Left colon (tissue), 2 donors: ENCODE results near the gene PMEPA1. TPM values are rescaled to one million over a fixed set of nuclear protein-coding genes. Genes with fewer than 3 reads are reported as not detected.
"Not testable (repeated sequence)": the region's sequence is repeated elsewhere in the genome, so short reads cannot be mapped to it uniquely, and the experiment has no call there.

Experiments
- ATAC-seq: fragments of 200-7000 bp; cut with Tn5 transposase; one replicate; pipeline ENCODE4 v1.9.1; 2020; ENCODE audit warnings: mild to moderate bottlenecking, moderate library complexity
- DNase-seq, 2 donors: peaks; one replicate each; pipeline ENCODE4 v3.0.0-alpha.2; 2020
- intact Hi-C, 2 donors: fragments of 100-400 bp; cut with DNase I in 1 of 2; cut with micrococcal nuclease in 1 of 2; formaldehyde crosslinking; loops; one replicate each; pipeline versions ENCODE4 v1.11.2 to v1.14.0; 2022; cut with DNase I, micrococcal nuclease
- total RNA-seq, 2 donors: library from RNA; stranded (reverse); fragmentation: NEBNext Ultra II Directional; extraction: Animal tissue kit (Norgen Biotek cat#: 25700); gene quantifications; one replicate each; pipeline ENCODE4 v1.2.1, GENCODE V29; 2021
- donor health status: DM: no; HTN: no; CAD: no.
- donor health status: DM: yes; HTN: yes; CAD: no.

Gene PMEPA1
- total RNA-seq, 2 donors from 2014 or later: 15.0 to 41.6 TPM

DNA sequence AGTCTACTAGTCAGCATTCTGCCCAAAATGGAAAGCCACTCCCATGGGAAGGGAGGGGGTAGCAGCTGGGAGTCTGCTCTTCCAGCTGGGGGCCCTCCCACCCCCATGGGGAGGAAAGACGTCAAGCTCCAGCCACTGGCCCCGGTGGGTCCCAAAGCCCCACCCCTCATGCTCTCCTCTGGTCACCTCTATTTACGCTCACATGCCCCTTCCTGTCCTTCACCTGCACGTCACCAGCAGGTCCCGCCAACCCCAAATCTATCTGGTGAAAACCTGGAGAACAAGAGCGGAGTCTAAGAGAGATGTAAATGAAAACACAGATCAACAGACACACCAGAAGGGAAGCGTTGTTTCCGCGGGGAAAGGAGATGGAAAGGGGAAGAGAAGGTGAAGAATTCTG lies 59.5 kb downstream of the PMEPA1 start:
- DNase-seq: no peak
- no peak for ATAC-seq
- intact Hi-C loops: loop anchor here in 1 of 2 donors (10.0 kb wide), 1 partner anchor 435 kb away; no protein-coding TSS in a partner anchor

DNA sequence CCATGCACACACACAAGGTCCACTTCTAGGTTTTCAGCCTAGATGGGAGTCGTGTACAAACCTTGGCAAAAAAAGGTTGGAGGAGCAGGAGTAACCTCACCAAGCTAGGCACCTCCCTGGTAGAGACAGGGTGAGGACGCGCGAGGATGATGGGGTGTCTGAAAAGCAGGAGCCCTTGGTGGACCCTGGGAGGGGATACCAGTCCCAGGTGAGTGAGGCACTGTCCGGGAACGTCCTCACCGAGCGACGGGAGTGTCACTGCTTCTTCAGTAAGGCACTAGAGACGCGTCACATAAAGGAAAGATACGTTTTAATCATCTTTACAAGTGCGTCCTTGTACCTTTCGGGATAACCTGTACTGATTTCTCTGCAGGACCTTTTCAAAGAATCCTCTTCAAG lies 60.2 kb downstream of the PMEPA1 start:
- DNase-seq (no peak), ATAC-seq (no peak)
- intact Hi-C loops: loop anchor here in 1 of 2 donors (10.0 kb wide), 2 partner anchors 435 to 535 kb away; no protein-coding TSS in a partner anchor

DNA sequence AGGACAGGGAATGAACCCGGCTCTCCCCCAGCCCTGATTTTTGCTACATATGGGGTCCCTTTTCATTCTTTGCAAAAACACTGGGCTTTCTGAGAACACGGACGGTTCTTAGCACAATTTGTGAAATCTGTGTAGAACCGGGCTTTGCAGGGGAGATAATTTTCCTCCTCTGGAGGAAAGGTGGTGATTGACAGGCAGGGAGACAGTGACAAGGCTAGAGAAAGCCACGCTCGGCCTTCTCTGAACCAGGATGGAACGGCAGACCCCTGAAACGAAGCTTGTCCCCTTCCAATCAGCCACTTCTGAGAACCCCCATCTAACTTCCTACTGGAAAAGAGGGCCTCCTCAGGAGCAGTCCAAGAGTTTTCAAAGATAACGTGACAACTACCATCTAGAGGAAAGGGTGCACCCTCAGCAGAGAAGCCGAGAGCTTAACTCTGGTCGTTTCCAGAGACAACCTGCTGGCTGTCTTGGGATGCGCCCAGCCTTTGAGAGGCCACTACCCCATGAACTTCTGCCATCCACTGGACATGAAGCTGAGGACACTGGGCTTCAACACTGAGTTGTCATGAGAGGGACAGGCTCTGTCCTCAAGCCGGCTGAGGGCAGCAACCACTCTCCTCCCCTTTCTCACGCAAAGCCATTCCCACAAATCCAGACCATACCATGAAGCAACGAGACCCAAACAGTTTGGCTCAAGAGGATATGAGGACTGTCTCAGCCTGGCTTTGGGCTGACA lies 60.8 kb downstream of the PMEPA1 start:
- no peak for DNase-seq
- no peak for ATAC-seq
- intact Hi-C loops: loop anchor here in 1 of 2 donors (10.0 kb wide), 1 partner anchor 536 kb away; no protein-coding TSS in a partner anchor

DNA sequence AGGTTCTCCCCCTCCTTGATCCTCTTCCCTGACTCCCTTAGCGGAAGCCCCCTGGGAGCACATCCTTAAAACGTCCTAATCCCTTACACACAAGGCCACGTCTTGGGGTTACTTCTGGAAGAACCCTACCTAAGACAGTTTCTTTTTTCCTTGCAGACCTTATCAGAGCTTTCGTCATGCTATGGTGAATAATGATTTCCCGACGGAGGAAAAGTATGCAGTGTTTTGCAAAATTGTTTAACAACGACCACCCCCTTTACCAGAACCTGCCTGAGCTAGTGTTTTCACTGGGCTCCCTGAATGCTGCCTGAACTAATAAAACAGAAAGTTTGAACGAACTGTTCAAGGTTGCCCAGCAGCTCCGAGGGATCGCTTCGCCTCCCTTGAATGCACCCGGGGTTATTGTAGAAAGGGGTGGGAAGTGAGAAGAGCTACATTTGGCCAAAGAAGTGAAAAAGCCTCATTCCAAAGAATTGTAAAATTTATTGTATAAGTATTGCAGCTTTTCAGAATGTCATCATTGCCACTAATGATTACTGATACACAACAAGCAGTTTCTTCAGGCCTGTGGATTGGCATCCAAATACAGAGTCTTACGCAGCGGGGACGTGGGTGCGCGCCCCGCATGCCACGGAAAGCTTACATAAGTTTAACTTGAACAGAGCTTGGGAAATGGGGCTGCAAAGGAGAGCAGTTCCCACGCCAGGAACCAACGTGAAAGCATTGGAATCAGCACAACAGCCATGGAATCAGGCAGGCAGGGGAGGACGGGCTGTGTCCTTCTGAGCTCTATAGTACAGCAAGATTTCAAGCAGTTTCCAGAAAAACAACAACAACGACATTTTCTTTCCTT lies 61.7 kb downstream of the PMEPA1 start:
- ATAC-seq (no peak), DNase-seq (no peak)
- intact Hi-C loops: loop anchor here in 1 of 2 donors (10.0 kb wide), 1 partner anchor 537 kb away; no protein-coding TSS in a partner anchor

DNA sequence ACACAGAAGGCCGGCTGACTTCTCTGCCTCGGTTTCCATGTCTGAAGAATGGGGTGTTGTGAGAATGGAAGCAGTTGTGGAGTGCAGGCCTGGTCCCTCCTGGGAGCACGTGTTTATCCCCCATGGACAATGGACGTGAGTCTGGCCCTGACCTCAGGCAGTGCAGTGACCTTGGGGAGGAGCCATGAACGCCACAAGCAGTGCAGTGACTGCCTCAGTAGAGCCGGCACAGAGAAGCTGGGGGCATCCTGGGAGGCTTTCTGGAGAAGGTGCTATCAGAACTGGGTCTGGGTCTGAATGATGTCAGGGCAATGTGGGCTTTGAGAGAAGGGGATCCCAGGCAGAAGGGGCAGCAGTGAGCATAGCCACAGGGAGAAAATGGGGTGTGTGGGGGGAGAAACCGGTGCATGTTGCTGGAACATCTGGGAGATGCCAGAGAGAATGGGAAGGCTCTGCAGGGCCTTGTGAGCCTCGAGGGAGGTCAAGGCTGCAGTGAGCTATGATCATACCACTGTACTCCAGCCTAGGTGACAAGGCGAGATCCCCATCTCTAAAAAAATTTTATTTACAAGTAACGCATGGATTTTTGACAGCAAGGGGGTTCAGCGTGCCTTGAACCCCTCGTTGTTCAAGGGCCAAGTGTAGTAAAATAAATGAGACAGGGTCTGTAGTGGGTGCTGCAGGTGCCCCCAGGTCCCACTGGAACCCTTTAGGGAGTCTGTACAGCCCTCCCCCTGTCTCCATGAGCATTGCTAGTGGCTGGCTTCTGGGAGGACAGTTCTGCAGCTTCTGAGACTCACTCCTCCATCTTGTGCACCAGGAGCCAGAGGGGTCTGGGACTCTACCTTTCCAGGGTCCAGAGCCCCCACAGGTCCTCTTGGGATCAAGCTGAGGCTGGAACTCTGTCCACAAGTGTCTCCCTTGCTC lies 62.5 kb downstream of the PMEPA1 start:
- no peak for DNase-seq
- intact Hi-C loops: loop anchor here in 1 of 2 donors (10.0 kb wide), 1 partner anchor 538 kb away; no protein-coding TSS in a partner anchor
- ATAC-seq: no peak

DNA sequence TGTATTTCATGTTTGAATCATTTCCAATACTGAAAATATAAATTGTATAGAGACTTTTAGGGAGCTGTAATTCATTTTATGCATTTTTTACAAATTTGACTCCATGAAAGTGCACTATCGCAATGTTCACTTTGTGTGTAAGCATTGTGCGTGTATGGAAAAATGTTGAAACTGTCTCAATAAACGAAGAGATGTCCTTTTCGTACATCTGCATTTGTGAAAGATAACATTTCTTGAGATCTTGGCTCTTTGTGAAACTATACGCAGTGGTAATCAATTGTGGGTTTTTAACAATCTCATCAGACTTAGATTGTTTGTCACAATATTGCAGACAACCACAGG lies 70.9 kb downstream of the PMEPA1 start:
- intact Hi-C loops: no loop called here
- DNase-seq: no peak
- no peak for ATAC-seq

DNA sequence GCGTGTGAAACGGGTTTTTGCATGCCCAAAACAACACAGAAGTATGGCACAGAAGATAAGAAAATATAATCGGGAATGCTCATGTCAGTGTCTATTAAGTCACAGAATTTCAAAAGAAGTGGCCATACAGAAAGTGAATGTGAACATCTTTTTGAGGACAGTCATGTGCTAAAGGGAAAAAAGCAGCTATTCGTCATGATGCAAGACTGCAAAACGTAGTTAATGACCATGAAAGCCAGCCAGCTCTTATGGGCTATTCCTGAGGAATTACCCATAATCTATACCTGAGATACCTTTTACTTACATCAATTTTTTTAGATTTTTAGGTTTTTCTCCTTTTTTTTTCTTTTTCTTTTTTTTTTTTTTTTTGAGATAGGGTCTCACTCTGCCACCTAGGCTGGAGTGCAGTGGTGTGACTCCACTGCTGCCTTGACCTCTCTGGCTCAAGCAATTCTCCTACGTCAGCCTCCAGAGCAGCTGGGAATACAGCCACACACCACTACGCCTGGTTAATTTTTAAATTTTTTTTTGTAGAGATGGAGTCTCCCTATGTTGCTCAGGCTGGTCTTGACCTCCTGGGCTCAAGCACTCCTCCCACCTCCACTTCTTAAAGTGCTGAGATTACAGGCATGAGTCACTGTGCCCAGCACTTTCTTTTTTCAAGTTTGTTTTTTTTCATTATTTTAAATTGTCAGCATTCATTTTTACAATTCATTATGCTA lies 71.5 kb downstream of the PMEPA1 start:
- ATAC-seq (no peak), DNase-seq (no peak)
- intact Hi-C loops: no loop called here

DNA sequence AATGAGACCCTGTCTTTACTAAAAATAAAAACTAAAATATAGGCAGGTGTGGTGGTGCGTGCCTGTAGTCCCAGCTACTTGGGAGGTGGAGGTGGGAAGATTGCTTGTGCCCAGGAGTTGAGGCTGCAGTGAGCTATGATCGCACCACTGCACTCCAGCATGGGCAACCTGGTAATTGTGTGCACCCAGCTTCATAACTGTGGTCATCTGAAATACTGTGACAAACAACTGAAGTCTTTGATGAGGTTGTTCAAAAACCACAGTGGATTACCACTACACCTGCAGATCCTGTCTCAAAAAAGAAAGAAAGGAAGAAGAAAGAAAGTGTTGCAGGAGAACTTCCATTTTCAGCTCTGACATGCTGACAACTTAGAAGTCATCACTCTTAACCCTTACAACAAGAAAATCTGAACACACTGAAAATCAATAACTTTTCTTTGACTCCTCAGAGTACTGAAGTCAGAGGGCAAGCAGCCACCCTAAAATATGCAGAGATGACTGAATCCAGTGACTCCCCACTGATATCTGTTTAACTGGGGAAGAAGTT lies 75.8 kb downstream of the PMEPA1 start:
- no peak for ATAC-seq
- intact Hi-C loops: no loop called here
- DNase-seq: no peak

DNA sequence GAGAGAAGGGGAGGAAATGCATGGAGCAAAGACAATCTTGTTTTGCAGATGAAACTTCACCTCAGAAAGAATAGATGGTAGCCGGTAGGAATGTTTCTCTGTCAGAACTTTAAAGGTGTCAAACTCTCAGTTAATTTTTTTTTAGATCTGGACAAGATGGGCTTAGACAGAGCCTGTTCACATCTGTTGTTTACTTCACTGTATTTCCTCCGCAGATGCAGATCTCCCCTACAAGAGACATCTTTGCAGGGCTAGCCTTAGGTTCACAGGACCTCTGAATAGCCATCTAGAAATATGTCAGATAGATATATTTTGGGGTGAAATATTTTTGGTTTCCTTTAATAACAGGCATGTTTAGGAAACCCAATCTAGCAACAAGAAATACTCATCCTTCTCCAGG lies 77.5 kb downstream of the PMEPA1 start:
- intact Hi-C loops: no loop called here
- DNase-seq (no peak), ATAC-seq (no peak)

DNA sequence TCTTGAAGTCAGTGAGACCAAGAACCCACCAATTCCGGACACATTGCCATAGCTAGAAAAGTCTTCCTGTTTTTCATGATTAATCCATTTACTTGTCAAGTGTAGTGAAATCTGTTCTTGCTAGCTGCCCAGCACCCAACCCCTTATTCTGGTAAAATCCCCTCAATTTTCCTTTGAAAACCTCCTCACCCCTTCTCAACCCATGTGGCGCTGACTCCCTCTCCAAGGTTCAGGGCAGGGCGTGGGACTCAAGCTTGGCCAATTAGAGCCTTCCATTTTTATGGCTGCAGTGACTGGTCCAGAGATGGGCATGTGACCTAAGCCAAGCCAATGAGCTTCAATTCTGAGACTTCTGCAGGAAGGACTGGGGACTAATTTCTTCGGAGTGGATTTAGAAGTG lies 79.8 kb downstream of the PMEPA1 start:
- no peak for ATAC-seq
- intact Hi-C loops: no loop called here
- DNase-seq: no peak

DNA sequence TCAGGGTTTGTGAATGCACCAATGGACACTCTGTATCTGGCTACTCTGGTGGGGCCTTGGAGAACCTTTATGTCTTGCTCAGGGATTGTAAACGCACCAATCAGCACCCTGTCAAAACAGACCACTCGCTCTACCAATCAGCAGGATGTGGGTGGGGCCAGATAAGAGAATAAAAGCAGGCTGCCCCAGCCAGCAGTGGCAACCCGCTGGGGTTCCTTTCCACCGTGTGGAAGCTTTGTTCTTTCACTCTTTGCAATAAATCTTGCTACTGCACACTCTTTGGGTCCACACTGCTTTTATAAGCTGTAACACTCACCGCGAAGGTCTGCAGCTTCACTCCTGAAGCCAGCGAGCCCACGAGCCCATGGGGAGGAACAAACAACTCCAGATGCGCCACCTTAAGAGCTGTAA lies 80.3 kb downstream of the PMEPA1 start:
- intact Hi-C loops, ATAC-seq, DNase-seq: not testable (repeated sequence)

DNA sequence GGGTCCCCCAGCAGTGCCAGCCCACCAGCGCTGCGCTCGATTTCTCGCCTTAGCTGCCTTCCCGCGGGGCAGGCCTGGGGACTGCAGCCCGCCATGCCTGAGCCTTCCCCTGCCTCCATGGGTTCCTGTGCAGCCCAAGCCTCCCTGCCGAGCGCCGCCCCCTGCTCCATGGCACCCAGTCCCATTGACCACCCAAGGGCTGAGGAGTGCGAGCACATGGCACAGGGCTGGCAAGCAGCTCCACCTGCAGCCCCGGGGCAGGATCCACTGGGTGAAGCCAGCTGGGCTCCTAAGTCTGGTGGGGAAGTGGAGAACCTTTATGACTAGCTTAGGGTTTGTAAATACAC lies 80.9 kb downstream of the PMEPA1 start:
- ATAC-seq, intact Hi-C loops, DNase-seq: not testable (repeated sequence)

DNA sequence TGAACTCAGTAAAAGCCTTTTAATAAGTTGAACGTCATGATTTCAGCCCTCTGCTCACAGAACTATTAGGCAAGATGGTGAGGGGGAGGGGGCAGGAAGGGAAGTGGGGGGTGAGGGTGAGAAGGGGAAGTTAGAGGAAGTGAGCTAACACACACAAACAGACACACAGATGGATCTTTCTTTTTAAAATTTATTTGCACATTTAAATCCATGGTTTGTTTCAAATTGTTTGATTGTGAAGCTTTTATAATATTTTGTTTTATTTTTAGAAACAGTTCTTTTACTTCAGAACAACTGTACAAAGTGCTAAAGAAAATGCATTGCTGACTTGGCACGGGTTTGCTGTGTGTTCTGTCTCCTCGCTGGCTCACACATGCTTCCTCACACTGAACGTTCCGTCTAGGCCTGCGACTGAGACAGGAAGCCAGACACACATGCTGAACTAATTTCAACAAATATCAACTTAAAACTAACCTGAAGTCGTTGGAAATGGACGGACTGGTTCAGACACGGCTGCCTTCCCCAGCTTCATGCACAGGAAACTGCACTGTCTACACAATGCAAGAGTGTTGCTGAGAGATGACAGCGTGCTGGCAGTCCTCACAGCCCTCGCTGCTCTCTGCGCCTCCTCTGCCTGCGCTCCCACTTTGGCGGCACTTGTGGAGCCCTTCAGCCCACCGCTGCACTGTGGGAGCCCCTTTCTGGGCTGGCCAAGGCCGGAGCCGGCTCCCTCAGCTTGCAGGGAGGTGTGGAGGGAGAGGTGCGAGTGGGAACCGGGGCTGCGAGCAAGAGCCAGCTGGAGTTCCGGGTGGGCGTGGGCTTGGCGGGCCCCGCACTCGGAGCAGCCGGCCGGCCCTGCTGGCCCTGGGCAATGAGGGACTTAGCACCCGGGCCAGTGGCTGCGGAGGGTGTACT lies 81.5 kb downstream of the PMEPA1 start:
- no peak for ATAC-seq

DNA sequence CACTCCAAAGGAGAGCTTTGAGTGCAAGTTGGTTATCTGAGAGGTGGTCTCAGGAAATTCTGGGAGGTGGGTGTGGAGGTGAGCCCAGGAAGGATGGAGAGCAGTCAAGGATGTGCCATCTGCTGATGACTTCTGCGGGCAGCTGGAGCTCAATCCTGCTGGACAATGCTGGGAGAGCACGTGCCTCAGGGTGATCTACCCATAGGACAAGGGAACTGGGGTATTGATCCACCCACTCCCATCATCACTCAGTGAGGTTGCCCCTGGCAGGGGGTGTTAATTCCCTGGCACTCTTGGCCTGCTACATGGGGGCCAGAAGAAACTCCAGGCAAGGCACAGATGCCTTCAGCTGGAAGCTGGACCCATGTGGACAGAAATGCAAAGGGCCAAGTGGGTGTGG lies 82.5 kb downstream of the PMEPA1 start:
- intact Hi-C loops: no loop called here
- ATAC-seq: no peak
- no peak for DNase-seq

More for the DNA sequence above, 81.5 kb downstream of the PMEPA1 start:
- intact Hi-C loops: no loop called here
- no peak for DNase-seq

DNA sequence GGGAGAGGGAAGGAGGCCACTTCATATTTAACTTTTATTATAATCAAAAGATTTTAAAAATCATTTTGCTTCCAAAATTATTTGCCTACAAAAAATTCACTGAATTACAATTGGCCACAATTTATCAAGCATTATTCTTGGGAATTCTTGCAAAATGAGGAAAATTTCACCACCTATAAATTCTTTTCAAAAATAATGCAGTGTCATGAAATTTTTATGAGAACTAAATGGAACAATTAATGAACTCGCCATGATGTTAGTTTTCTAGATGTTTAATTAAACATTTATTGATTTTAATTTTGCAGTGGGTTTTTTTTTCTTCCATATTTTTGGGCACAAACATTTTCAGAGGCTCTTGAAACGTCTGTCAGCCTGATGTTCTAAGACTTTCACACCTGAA lies 83.8 kb downstream of the PMEPA1 start:
- intact Hi-C loops: no loop called here
- no peak for ATAC-seq
- no peak for DNase-seq

DNA sequence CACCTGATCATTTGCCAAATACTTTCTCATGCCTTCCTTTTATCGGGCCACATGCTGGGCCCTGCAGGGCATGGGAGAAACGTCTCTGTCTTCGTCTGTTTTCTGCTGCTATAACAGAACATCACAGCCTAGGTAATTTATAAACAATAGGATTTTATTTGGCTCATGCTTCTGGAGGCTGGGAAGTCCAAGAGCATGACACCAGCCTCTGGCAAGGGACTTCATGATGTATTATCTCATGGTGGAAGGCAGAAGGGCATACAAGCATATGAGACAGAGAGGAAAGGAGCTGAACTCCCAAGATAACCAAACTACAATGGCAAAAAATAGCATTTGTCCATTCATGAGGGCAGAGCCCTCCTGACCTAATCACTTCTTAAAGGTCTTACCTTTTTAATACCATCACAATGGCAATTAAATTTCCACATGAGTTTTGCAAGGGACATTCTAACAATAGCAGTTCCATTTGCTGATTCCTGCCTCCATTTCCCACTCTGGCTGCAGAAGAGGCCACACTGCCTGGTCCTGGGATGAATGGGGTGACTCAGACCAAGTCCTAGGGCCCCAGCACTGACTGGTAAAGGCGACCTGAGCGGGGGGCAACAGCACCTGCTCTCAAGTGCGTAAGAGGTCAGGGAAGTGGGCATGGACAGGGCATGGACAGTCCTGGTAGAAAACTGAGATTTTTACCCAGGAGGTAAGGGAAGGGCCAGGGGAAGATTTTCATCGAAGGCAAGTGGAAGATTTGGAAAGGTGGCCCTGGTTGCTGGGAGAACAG lies 84.4 kb downstream of the PMEPA1 start:
- DNase-seq: no peak
- intact Hi-C loops: no loop called here
- ATAC-seq: no peak
